Lung (tissue), 12 donors: Measurements from ENCODE around the gene TGFB2. TPM values are rescaled to one million over a fixed set of nuclear protein-coding genes. Genes with fewer than 3 reads are reported as not detected.

Experiments
- ATAC-seq: fragments of 200-7000 bp; cut with Tn5 transposase; one replicate; pipeline ENCODE4 v1.9.1; 2020; ENCODE audit warnings: moderate number of reproducible peaks; ENCODE audit not compliant: insufficient read depth, low FRiP score
- DNase-seq, 3 donors: peaks; one replicate each; pipeline ENCODE4 v3.0.0-alpha.2; 2013 to 2017
- H3K27ac ChIP-seq, 2 donors: one replicate each; pipeline ENCODE4 v1.5.1; 2013; ENCODE audit warnings: mild to moderate bottlenecking in 2 of 2, moderate library complexity in 2 of 2, control low read depth in 1 of 2, inconsistent platforms in 1 of 2, low read depth in 1 of 2, low read length in 1 of 2
- H3K27me3 ChIP-seq, 3 donors: one replicate each; pipeline ENCODE4 v1.5.1; 2013; ENCODE audit warnings: low read length in 2 of 3; ENCODE audit not compliant: control insufficient read depth in 3 of 3, insufficient read depth in 3 of 3
- H3K36me3 ChIP-seq, 4 donors: one replicate each; pipeline ENCODE4 v1.5.1; 2013; ENCODE audit warnings: low read length in 4 of 4, mild to moderate bottlenecking in 1 of 4, moderate library complexity in 1 of 4; ENCODE audit not compliant: control insufficient read depth in 4 of 4, insufficient read depth in 4 of 4
- H3K4me1 ChIP-seq, 5 donors: one replicate each; pipeline ENCODE4 v1.5.1; 2013; ENCODE audit warnings: low read length in 5 of 5, mild to moderate bottlenecking in 2 of 5, moderate library complexity in 1 of 5; ENCODE audit not compliant: control insufficient read depth in 5 of 5, insufficient read depth in 5 of 5
- H3K4me3 ChIP-seq: one replicate; pipeline ENCODE4 v1.5.1; 2013; ENCODE audit warnings: mild to moderate bottlenecking, control low read depth, moderate library complexity
- H3K9ac ChIP-seq, 2 donors: one replicate each; pipeline ENCODE4 v1.5.1; 2013; ENCODE audit warnings: low read length in 2 of 2, control low read depth in 1 of 2; ENCODE audit not compliant: insufficient read depth in 1 of 2
- H3K9me3 ChIP-seq, 4 donors: one replicate each; pipeline ENCODE4 v1.5.1; 2013; ENCODE audit warnings: low read length in 3 of 4, mild to moderate bottlenecking in 1 of 4, moderate library complexity in 1 of 4; ENCODE audit not compliant: control insufficient read depth in 4 of 4, insufficient read depth in 3 of 4
- WGBS, 2 donors: extraction: QIAGEN DNeasy Blood & Tissue Kit; methylation state at CpG; one replicate each; pipeline ENCODE4 v1.1.7; 2013; 5-methylcytosine and 5-hydroxymethylcytosine counted together
- polyA plus RNA-seq, 2 donors: library from polyadenylated mRNA; stranded (reverse); fragments of 200-250 nt; gene quantifications; one replicate each; pipeline ENCODE4 v1.2.1, GENCODE V29; 2013
- total RNA-seq, 2 donors: library from RNA; depleted of rRNA in 1 of 2; stranded (reverse); fragments of >200 nt in 1 of 2; gene quantifications; one replicate each; pipeline ENCODE4 v1.2.1, GENCODE V29; 2014 to 2021
- TF ChIP-seq, protein P1 (sequence below): IDR thresholded peaks from 2 replicates; pipeline ENCODE4 v1.5.1; 2012; ENCODE audit warnings: mild to moderate bottlenecking; ENCODE audit errors: control extremely low read depth, extremely low read depth
- donor health status: control.
- donor health status: control.
- donor health status: Bipolar disorder and iron deficiency.
- donor health status: healthy.
- donor health status: DM: yes; HTN: yes; CAD: no.

TGFB2 gene
- total and polyA plus RNA-seq, 4 donors, result 1.9 to 53.7 (median 3.8) TPM

GRCh38 chr1:218436997-218437396, 91.9 kb downstream of the TGFB2 start:
- peaks cover 0 to 6% (median 0%) of the 10 kb centered on the region in 5 donors for H3K4me1 ChIP-seq
- H3K9me3 ChIP-seq, result no peaks in the 10 kb centered on the region
- no peak overlapping the region for H3K27ac ChIP-seq
- no peaks in the 10 kb centered on the region for H3K27me3 ChIP-seq
- WGBS, 2 donors, result 87 to 91% methylated on average over 1 of the region's 1 CpG
- ATAC-seq (no peak), DNase-seq (no peak)
- H3K9ac ChIP-seq, result no peak overlapping the region
- TF ChIP-seq, protein P1, sequence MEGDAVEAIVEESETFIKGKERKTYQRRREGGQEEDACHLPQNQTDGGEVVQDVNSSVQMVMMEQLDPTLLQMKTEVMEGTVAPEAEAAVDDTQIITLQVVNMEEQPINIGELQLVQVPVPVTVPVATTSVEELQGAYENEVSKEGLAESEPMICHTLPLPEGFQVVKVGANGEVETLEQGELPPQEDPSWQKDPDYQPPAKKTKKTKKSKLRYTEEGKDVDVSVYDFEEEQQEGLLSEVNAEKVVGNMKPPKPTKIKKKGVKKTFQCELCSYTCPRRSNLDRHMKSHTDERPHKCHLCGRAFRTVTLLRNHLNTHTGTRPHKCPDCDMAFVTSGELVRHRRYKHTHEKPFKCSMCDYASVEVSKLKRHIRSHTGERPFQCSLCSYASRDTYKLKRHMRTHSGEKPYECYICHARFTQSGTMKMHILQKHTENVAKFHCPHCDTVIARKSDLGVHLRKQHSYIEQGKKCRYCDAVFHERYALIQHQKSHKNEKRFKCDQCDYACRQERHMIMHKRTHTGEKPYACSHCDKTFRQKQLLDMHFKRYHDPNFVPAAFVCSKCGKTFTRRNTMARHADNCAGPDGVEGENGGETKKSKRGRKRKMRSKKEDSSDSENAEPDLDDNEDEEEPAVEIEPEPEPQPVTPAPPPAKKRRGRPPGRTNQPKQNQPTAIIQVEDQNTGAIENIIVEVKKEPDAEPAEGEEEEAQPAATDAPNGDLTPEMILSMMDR, result no peak
- no peak overlapping the region for H3K4me3 ChIP-seq
- H3K36me3 ChIP-seq, result peaks cover 0 to 38% (median 14%) of the 10 kb centered on the region in 4 donors

DNA sequence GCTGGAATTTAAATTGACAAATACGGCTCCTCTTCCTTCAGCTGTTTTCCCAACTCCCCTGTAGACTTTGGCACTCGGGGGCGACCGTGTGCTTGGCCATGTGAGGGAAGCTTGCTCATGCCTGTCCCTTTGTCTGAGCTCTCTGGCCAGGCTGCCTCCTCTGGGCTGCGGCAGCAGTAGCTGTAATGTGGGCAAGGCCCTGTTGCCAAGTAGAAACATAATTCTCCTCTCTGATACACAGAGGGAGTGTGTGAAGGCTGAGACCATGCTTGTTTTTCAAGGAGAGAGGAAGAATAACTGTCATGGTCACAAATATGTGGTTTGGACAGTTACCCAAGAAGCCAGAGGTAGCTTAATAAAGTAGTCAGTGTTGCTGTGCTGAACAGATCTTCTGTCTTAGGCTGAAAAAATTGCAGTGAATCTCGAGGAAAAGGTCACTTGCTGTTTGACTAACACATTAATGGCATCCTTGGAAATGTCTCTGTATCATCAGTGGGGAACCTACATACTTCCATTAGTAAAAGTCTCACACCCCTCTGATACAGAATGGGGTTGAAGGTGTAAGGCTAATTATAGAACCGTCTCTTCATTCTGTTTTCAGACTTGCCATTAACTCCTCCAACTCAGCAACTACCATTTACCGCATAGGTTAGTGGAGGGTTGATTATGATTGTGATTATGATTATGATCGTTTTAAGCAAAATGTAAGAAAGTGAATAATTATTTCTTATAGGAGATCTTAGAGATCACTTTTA, 94.6 kb downstream of the TGFB2 start:
- ATAC-seq (no peak), DNase-seq (no peak)
- H3K36me3 ChIP-seq, result peaks cover 0 to 31% (median 11%) of the 10 kb centered on the region in 4 donors
- H3K4me3 ChIP-seq, result no peak overlapping the region
- peaks cover 0 to 2% (median 0%) of the 10 kb centered on the region in 5 donors for H3K4me1 ChIP-seq
- TF ChIP-seq, protein P1, result no peak
- WGBS, 2 donors, result 84 to 88% methylated on average over 9 of the region's 9 CpGs
- H3K27me3 ChIP-seq, result no peaks in the 10 kb centered on the region
- H3K9ac ChIP-seq, result no peak overlapping the region
- H3K9me3 ChIP-seq, result no peaks in the 10 kb centered on the region
- H3K27ac ChIP-seq, result no peak overlapping the region

GRCh38 chr1:218443255-218443654, 98.1 kb downstream of the TGFB2 start:
- Histone ChIP-seq H3K27ac (no peak overlapping the region), H3K4me1 (no peaks in the 10 kb centered on the region), H3K9me3 (no peaks in the 10 kb centered on the region), H3K36me3 (peaks cover 0 to 9% (median 4%) of the 10 kb centered on the region in 4 donors), H3K4me3 (no peak overlapping the region), H3K27me3 (no peaks in the 10 kb centered on the region), H3K9ac (no peak overlapping the region)
- DNase-seq (no peak), ATAC-seq (no peak)
- TF ChIP-seq, protein P1, result no peak
- whole genome bisulfite sequencing, 2 donors, result 96 to 97% methylated on average over 2 of the region's 2 CpGs
